Measurements from ENCODE around the gene LRRC45.
A peak's percentile ranks its signal among the peaks of the same experiment; 100 is the strongest.

- TF ChIP-seq POLR2A (IDR thresholded peaks at IDR 0.05; ENCODE audit: low read depth, low read length) (peak; percentile 80), EZH2 (IDR thresholded peaks at IDR 0.05; ENCODE audit: borderline replicate concordance, low read depth, low read length, severe bottlenecking) (no peak), MYC (IDR thresholded peaks at IDR 0.05; ENCODE audit: low read depth, low read length) (no peak), POLR2AphosphoS5 (IDR thresholded peaks at IDR 0.05; ENCODE audit: insufficient read depth, low read depth, low read length) (peak; percentile 71), FOS (IDR thresholded peaks at IDR 0.05; ENCODE audit: borderline replicate concordance, insufficient read depth, low read length) (no peak), JUN (IDR thresholded peaks at IDR 0.05; ENCODE audit: borderline replicate concordance, insufficient read depth, insufficient read length, low read depth) (no peak), GATA2 (IDR thresholded peaks at IDR 0.05; ENCODE audit: insufficient read depth, insufficient read length, low read depth, low read length) (no peak)
- TF ChIP-seq, protein P1, sequence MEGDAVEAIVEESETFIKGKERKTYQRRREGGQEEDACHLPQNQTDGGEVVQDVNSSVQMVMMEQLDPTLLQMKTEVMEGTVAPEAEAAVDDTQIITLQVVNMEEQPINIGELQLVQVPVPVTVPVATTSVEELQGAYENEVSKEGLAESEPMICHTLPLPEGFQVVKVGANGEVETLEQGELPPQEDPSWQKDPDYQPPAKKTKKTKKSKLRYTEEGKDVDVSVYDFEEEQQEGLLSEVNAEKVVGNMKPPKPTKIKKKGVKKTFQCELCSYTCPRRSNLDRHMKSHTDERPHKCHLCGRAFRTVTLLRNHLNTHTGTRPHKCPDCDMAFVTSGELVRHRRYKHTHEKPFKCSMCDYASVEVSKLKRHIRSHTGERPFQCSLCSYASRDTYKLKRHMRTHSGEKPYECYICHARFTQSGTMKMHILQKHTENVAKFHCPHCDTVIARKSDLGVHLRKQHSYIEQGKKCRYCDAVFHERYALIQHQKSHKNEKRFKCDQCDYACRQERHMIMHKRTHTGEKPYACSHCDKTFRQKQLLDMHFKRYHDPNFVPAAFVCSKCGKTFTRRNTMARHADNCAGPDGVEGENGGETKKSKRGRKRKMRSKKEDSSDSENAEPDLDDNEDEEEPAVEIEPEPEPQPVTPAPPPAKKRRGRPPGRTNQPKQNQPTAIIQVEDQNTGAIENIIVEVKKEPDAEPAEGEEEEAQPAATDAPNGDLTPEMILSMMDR (IDR thresholded peaks at IDR 0.05; ENCODE audit: extremely low read depth in 1 of 2, insufficient read depth in 1 of 2, low read depth in 1 of 2, low read length in 2 of 2) = peak; percentile 87 to 92
- TF ChIP-seq, protein P2, sequence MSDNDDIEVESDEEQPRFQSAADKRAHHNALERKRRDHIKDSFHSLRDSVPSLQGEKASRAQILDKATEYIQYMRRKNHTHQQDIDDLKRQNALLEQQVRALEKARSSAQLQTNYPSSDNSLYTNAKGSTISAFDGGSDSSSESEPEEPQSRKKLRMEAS (IDR thresholded peaks at IDR 0.05; ENCODE audit: insufficient read depth, insufficient read length) = peak; percentile 24
Measured at GRCh38 chr17:82037092-82037888, 14.2 kb downstream of the LRRC45 start, which contains the start of gene DCXR.

All from endothelial cell of umbilical vein (primary cell).